GM13977 (cell line): ENCODE measurements around the gene SLC6A6.

Source experiments
- DNase-seq: peaks from one replicate; pipeline ENCODE4 v3.0.0; 2012; ENCODE audit warnings: low spot score
- CTCF ChIP-seq: IDR thresholded peaks from 2 replicates; pipeline ENCODE4 v1.5.1; 2012; ENCODE audit warnings: mild to moderate bottlenecking, control low read depth; ENCODE audit not compliant: insufficient read depth; ENCODE audit errors: extremely low read depth, missing control alignments
- in situ Hi-C: fragments of 300-500 bp; cut with MboI; formaldehyde crosslinking; loops from one replicate; pipeline ENCODE4 v1.12.0; 2022; ENCODE audit warnings: low sequenced_read_pairs, low pct_unique_long_range_greater_than_20kb, mixed read lengths, inconsistent platforms; ENCODE audit not compliant: unreplicated experiment

SLC6A6 gene

GRCh38 chr3:14428087-14429033, 26.0 kb downstream of the SLC6A6 start:
- TF ChIP-seq CTCF: no peak
- DNase-seq: no peak
- in situ Hi-C loops: no loop called here

DNA sequence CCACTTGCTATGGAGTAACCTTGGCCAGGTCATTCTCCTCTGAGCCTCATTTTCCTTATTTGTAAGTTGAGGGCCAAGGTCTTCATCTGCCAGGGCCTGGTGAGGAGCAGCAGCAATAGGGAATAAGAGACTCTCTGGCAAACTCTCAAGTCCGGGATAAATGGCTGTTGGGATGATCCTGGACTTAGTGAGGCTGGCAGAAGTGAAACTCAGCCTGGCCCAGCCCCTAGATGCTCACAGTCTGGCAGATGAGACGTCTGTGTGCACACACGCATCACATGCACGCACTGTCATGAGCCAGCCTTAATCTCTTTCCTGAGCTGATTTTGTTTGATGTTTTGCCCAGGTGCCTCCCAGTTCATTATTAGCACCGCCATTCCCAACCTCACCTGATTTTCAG, 26.8 kb downstream of the SLC6A6 start:
- no peak for TF ChIP-seq CTCF
- in situ Hi-C loops: no loop called here
- DNase-seq: no peak

DNA sequence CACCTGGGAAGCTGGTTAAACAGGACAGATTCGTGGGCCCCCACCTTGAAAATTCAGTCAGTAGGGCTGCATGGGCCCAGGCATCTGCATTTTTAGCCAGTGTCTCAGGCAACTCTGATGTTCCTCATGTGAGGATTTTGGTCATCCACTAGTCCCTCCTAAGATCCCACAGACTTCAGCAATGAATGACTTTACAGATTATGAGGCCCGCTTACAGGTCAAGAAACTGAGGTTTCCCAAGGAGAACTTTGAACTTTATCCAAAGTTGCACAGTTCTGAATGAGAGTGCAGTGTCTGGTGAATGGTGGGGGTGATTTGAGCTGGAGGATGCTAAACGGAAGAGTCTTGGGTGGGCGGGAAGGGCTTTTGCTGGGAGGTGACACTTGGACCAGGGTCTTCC, 27.2 kb downstream of the SLC6A6 start:
- in situ Hi-C loops: no loop called here
- TF ChIP-seq CTCF: no peak
- DNase-seq: no peak

DNA sequence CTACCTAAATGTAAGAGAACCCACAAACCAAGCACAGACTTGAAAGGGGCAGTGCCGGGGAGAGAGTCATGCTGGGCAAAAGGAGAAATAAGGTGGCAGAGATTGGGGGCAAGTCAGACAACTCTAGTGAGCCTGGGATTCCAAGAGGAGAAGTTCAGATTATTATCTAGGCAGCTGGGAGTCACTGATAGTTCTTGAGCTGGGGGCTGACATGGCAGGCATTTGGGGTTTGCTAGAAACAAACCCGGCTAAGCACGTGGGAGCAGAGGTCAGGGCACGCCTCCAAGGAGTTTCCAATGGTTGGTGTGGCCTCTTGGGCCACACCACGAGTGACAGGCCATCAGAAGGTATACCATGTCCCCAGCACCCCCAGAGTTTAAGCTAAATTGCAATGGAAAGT, 27.6 kb downstream of the SLC6A6 start:
- no peak for TF ChIP-seq CTCF
- DNase-seq: no peak
- in situ Hi-C loops: no loop called here

GRCh38 chr3:14430706-14431451, 28.5 kb downstream of the SLC6A6 start:
- DNase-seq: no peak
- in situ Hi-C loops: no loop called here
- TF ChIP-seq CTCF: no peak

GRCh38 chr3:14431452-14431916, 29.1 kb downstream of the SLC6A6 start:
- no peak for DNase-seq
- in situ Hi-C loops: no loop called here

More at GRCh38 chr3:14431452-14431916, 29.1 kb downstream of the SLC6A6 start:
- peak; percentile 54 for TF ChIP-seq CTCF
